GM10266 (cell line): ENCODE results near the gene PRC1.
A peak's percentile ranks its signal among the peaks of the same experiment; 100 is the strongest.
"Not testable (repeated sequence)": the region's sequence is repeated elsewhere in the genome, so short reads cannot be mapped to it uniquely, and the experiment has no call there.

Experiments
- DNase-seq: peaks from one replicate; pipeline ENCODE4 v3.0.0; 2012; ENCODE audit errors: extremely low spot score
- CTCF ChIP-seq: IDR thresholded peaks from 2 replicates; pipeline ENCODE4 v1.5.1; 2012; ENCODE audit warnings: mild to moderate bottlenecking, low read depth; ENCODE audit not compliant: control insufficient read depth, insufficient read depth; ENCODE audit errors: missing control alignments

The PRC1 gene

GRCh38 chr15:91027677-91028076, 33.3 kb upstream of the PRC1 start:
- no peak for DNase-seq
- TF ChIP-seq CTCF = no peak

- no peak for DNase-seq
These were observed 29.4 kb upstream of the PRC1 start for GRCh38 chr15:91023720-91024119.

GRCh38 chr15:91022832-91023129, 28.4 kb upstream of the PRC1 start:
- DNase-seq = no peak
- TF ChIP-seq CTCF = no peak

More at GRCh38 chr15:91023720-91024119, 29.4 kb upstream of the PRC1 start:
- TF ChIP-seq CTCF = no peak

- TF ChIP-seq CTCF = no peak
- DNase-seq = peak; percentile 65
These were observed 27.9 kb upstream of the PRC1 start, which contains the start of gene VPS33B for GRCh38 chr15:91022075-91022831. Gene VPS33B (minus strand): TSS chr15:91022594. CDS start chr15:91022249, 345 bp downstream.

- TF ChIP-seq CTCF = no peak
- no peak for DNase-seq
These were observed 27.3 kb upstream of the PRC1 start for GRCh38 chr15:91021516-91022074.

GRCh38 chr15:91018158-91018557, 23.8 kb upstream of the PRC1 start:
- no peak for TF ChIP-seq CTCF
- DNase-seq = no peak

GRCh38 chr15:91017716-91018115, 23.4 kb upstream of the PRC1 start:
- DNase-seq = no peak
- no peak for TF ChIP-seq CTCF

- DNase-seq = not testable (repeated sequence)
These were observed 19.4 kb upstream of the PRC1 start for GRCh38 chr15:91013701-91014100.
